HepG2 (cell line): ENCODE results near the gene PHF3. TPM values are rescaled to one million over a fixed set of nuclear protein-coding genes. Genes with fewer than 3 reads are reported as not detected.
A peak's percentile ranks its signal among the peaks of the same experiment; 100 is the strongest.

ENCODE experiments used
- BORCS8-MEF2B ChIP-seq: sonication (generic); formaldehyde crosslinking; IDR thresholded peaks from 2 replicates; pipeline ENCODE4 v1.8.0; 2022; ENCODE audit warnings: mild to moderate bottlenecking, missing genetic modification reagents
- EEA1 ChIP-seq: sonication (generic); formaldehyde crosslinking; IDR thresholded peaks from 2 replicates; pipeline ENCODE4 v1.5.1; 2020; ENCODE audit warnings: mild to moderate bottlenecking, missing genetic modification reagents, borderline replicate concordance
- FLYWCH1 ChIP-seq: sonication (generic); formaldehyde crosslinking; IDR thresholded peaks from 2 replicates; pipeline ENCODE4 v1.8.1; 2023; ENCODE audit warnings: mild to moderate bottlenecking, missing genetic modification reagents
- FOXA3 ChIP-seq: IDR thresholded peaks from 2 replicates; pipeline ENCODE4 v1.6.1; 2016; ENCODE audit warnings: missing genetic modification reagents, missing compliant biosample characterization
- FOXK2 ChIP-seq: fragments of 450-650 bp; IDR thresholded peaks from 2 replicates; pipeline ENCODE4 v1.6.1; 2016
- HMG20B ChIP-seq: conservative IDR thresholded peaks from 2 replicates; pipeline ENCODE4 v1.6.1; 2016; ENCODE audit warnings: missing genetic modification reagents, missing compliant biosample characterization
- HNRNPLL ChIP-seq: fragments of 200-400 bp; formaldehyde crosslinking; IDR thresholded peaks from 2 replicates; pipeline ENCODE4 v1.6.1; 2017; ENCODE audit warnings: mild to moderate bottlenecking, low read depth, low read length; ENCODE audit not compliant: poor library complexity, severe bottlenecking
- KAT8 ChIP-seq: IDR thresholded peaks from 2 replicates; pipeline ENCODE4 v1.6.1; 2016; ENCODE audit warnings: missing genetic modification reagents, missing compliant biosample characterization
- NRL ChIP-seq: sonication (generic); formaldehyde crosslinking; IDR thresholded peaks from 2 replicates; pipeline ENCODE4 v1.5.0; 2020; ENCODE audit warnings: missing genetic modification reagents, mild to moderate bottlenecking, moderate library complexity, borderline replicate concordance
- ONECUT2 ChIP-seq: sonication (generic); formaldehyde crosslinking; IDR thresholded peaks from 2 replicates; pipeline ENCODE4 v1.4.0; 2020; ENCODE audit warnings: missing genetic modification reagents
- RFX1 ChIP-seq: fragments of 450-650 bp; IDR thresholded peaks from 2 replicates; pipeline ENCODE4 v1.6.1; 2017
- RFXANK ChIP-seq: IDR thresholded peaks from 2 replicates; pipeline ENCODE4 v1.6.1; 2016
- SAFB2 ChIP-seq: sonication (generic); formaldehyde crosslinking; IDR thresholded peaks from 2 replicates; pipeline ENCODE4 v1.5.1; 2020; ENCODE audit warnings: missing genetic modification reagents, low read depth, mild to moderate bottlenecking, borderline replicate concordance
- SALL2 ChIP-seq: sonication (generic); formaldehyde crosslinking; IDR thresholded peaks from 2 replicates; pipeline ENCODE4 v1.8.1; 2023; ENCODE audit warnings: mild to moderate bottlenecking, missing genetic modification reagents, inconsistent platforms
- SNAPC2 ChIP-seq: sonication (generic); formaldehyde crosslinking; IDR thresholded peaks from 2 replicates; pipeline ENCODE4 v1.8.1; 2022; ENCODE audit warnings: mild to moderate bottlenecking, missing genetic modification reagents
- YEATS4 ChIP-seq: sonication (generic); formaldehyde crosslinking; IDR thresholded peaks from 2 replicates; pipeline ENCODE4 v1.4.0; 2020; ENCODE audit warnings: missing genetic modification reagents, borderline replicate concordance
- ZNF546 ChIP-seq: sonication (generic); formaldehyde crosslinking; conservative IDR thresholded peaks from 2 replicates; pipeline ENCODE4 v1.8.1; 2023; ENCODE audit warnings: mild to moderate bottlenecking, missing genetic modification reagents
- ZNF558 ChIP-seq: sonication (generic); formaldehyde crosslinking; IDR thresholded peaks from 2 replicates; pipeline ENCODE4 v1.9.0; 2022; ENCODE audit warnings: mild to moderate bottlenecking, missing genetic modification reagents, borderline replicate concordance
- ZNF614 ChIP-seq: IDR thresholded peaks from 2 replicates; pipeline ENCODE4 v1.6.1; 2018; ENCODE audit warnings: missing biosample characterization, missing genetic modification reagents, inconsistent platforms, borderline replicate concordance
- ZNF776 ChIP-seq: sonication (generic); formaldehyde crosslinking; IDR thresholded peaks from 2 replicates; pipeline ENCODE4 v1.4.0; 2020; ENCODE audit warnings: mild to moderate bottlenecking, missing genetic modification reagents
- polyA plus RNA-seq, 8 experiments: library from polyadenylated mRNA; depleted of rRNA in 3 of 8; stranded (reverse) in 7 of 8; unstranded in 1 of 8; fragments of >200 nt; fragmentation: Illumina TruSeq in 4 of 8; extraction: Trizol in 4 of 8; gene quantifications; 2 replicates each; pipeline versions ENCODE4 v1.2.1 to v1.2.3, GENCODE V29; 2011 to 2016; ENCODE audit warnings: low read depth in 4 of 8, missing spikeins in 1 of 8, mixed read lengths in 1 of 8; ENCODE audit not compliant: insufficient read depth in 1 of 8
- total RNA-seq, 5 experiments: library from RNA; depleted of rRNA; stranded (reverse); fragments of >200 nt; fragmentation: Illumina TruSeq; extraction: Trizol; gene quantifications; 2 replicates each; pipeline ENCODE4 v1.2.3, GENCODE V29; 2016; ENCODE audit warnings: low read depth in 1 of 5
- TF ChIP-seq, protein P1 (sequence below): sonication (generic); formaldehyde crosslinking; conservative IDR thresholded peaks from 2 replicates; pipeline ENCODE4 v1.4.0; 2020; ENCODE audit warnings: missing genetic modification reagents
- TF ChIP-seq, protein P2 (sequence below), 2 experiments: sonication (generic) in 1 of 2; formaldehyde crosslinking in 1 of 2; IDR thresholded peaks; 2 replicates each; pipeline versions ENCODE4 v1.5.1 to v1.6.1; 2011 to 2020; ENCODE audit warnings: borderline replicate concordance in 1 of 2, low read depth in 1 of 2, low read length in 1 of 2, mild to moderate bottlenecking in 1 of 2, missing genetic modification reagents in 1 of 2, moderate library complexity in 1 of 2
- TF ChIP-seq, protein P3 (sequence below): sonication (generic); formaldehyde crosslinking; IDR thresholded peaks from 2 replicates; pipeline ENCODE4 v1.8.0; 2022; ENCODE audit warnings: mild to moderate bottlenecking, missing genetic modification reagents, borderline replicate concordance
- TF ChIP-seq, protein P4 (sequence below): sonication (generic); formaldehyde crosslinking; IDR thresholded peaks from 2 replicates; pipeline ENCODE4 v1.5.0; 2020; ENCODE audit warnings: missing genetic modification reagents, mild to moderate bottlenecking, borderline replicate concordance

The PHF3 gene
- total and polyA plus RNA-seq, 2 of the 13 experiments (the other 11 are each of a cell fraction or from before 2014, with no cell fraction given): 19.8 to 70.4 TPM

DNA sequence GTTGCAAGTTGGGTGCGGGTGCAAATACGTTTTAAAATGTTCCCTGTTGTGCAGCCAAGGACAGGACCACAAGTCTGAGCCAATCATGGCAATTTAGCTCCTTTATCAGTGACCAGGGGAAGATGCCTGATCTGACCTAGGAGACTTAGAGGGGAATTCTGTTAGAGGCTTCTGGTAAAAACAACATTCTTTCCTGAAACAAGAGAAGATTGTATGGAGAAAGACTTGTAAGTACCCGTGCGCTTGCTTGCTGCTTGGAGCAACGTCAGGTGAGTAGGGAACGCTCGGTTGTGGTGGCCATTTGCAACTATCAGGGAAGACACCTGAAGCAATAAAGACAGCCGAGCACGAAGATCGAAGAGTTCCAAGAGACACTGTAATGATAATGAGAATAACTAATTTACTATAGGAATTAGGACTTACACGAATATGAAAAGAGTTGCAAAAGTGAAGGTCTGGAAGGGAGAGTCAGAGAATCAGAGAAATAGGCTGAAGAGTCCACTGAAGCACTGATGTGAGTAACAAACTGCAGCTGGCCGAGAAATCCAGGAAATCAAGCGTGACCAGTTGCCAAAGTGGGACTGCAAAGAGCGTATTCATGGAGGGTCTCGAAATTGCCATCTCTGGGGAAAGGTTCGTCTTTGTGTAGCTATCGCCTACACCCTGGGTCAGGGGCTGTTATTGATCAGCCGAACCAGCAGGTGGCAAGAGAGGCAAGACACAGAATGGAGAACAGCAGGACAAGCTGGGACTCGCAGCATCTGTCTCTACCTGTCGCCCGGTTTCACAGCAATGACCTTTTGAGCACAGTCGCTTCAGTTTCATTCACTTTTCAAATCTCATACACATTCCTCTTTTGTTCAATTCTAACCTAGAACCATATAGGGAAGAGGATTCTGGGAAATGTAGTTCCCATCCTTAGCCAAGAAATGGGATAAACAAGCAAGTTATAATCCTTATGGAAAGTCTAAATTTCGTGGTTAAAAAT, 37.3 kb upstream of the PHF3 start (continued):
- TF ChIP-seq, protein P1, sequence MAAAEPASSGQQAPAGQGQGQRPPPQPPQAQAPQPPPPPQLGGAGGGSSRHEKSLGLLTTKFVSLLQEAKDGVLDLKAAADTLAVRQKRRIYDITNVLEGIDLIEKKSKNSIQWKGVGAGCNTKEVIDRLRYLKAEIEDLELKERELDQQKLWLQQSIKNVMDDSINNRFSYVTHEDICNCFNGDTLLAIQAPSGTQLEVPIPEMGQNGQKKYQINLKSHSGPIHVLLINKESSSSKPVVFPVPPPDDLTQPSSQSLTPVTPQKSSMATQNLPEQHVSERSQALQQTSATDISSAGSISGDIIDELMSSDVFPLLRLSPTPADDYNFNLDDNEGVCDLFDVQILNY (CRISPR knock-in tag): no peak
- TF ChIP-seq NRL (CRISPR knock-in tag) (no peak; the same call in 1 of the 2 replicates), FLYWCH1 (CRISPR knock-in tag) (no peak), FOXA3 (CRISPR knock-in tag) (peak; percentile 74), ZNF558 (CRISPR knock-in tag) (no peak; the same call in 1 of the 2 replicates), EEA1 (no peak), RFX1 (no peak), KAT8 (peak; percentile 81; the same call in 1 of the 2 replicates), ZNF614 (CRISPR knock-in tag) (peak; percentile 53), YEATS4 (CRISPR knock-in tag) (peak; percentile 75; the same call in 1 of the 2 replicates), ZNF546 (no peak), ZNF776 (no peak), RFXANK (CRISPR knock-in tag) (0 out of 2 replicates have a peak, but pooled peaks have one; percentile 2), SALL2 (no peak; the same call in none of the 2 replicates), SNAPC2 (CRISPR knock-in tag) (peak; percentile 77; the same call in 1 of the 2 replicates), FOXK2 (no peak), SAFB2 (CRISPR knock-in tag) (no peak; the same call in 1 of the 2 replicates), ONECUT2 (peak; percentile 71; the same call in 1 of the 2 replicates), BORCS8-MEF2B (CRISPR knock-in tag) (peak; percentile 81; the same call in 1 of the 2 replicates), HMG20B (CRISPR knock-in tag) (0 out of 2 replicates have a peak, but pooled peaks have one; percentile 14), HNRNPLL (no peak)
- TF ChIP-seq, protein P2, sequence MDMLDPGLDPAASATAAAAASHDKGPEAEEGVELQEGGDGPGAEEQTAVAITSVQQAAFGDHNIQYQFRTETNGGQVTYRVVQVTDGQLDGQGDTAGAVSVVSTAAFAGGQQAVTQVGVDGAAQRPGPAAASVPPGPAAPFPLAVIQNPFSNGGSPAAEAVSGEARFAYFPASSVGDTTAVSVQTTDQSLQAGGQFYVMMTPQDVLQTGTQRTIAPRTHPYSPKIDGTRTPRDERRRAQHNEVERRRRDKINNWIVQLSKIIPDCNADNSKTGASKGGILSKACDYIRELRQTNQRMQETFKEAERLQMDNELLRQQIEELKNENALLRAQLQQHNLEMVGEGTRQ (IDR thresholded peaks at IDR 0.05; ENCODE audit: low read depth, low read length): no peak
- TF ChIP-seq, protein P2 (CRISPR knock-in tag; IDR thresholded peaks at IDR 0.05; ENCODE audit: borderline replicate concordance): peak; percentile 36; the same call in 1 of the 2 replicates
- TF ChIP-seq, protein P3, sequence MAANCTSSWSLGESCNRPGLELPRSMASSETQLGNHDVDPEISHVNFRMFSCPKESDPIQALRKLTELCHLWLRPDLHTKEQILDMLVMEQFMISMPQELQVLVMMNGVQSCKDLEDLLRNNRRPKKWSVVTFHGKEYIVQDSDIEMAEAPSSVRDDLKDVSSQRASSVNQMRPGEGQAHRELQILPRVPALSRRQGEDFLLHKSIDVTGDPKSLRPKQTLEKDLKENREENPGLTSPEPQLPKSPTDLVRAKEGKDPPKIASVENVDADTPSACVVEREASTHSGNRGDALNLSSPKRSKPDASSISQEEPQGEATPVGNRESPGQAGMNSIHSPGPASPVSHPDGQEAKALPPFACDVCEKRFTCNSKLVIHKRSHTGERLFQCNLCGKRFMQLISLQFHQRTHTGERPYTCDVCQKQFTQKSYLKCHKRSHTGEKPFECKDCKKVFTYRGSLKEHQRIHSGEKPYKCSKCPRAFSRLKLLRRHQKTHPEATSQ: peak; percentile 92; the same call in 1 of the 2 replicates
- TF ChIP-seq, protein P4, sequence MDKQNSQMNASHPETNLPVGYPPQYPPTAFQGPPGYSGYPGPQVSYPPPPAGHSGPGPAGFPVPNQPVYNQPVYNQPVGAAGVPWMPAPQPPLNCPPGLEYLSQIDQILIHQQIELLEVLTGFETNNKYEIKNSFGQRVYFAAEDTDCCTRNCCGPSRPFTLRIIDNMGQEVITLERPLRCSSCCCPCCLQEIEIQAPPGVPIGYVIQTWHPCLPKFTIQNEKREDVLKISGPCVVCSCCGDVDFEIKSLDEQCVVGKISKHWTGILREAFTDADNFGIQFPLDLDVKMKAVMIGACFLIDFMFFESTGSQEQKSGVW: no peak
